GM18868 (cell line): ENCODE data around the gene RNF20.
"Not testable (repeated sequence)": the region's sequence is repeated elsewhere in the genome, so short reads cannot be mapped to it uniquely, and the experiment has no call there.

ENCODE experiments used
- ATAC-seq: cut with Tn5 transposase; IDR thresholded peaks from one replicate; pipeline ENCODE4 v1.9.1; 2021; ENCODE audit warnings: mild to moderate bottlenecking, moderate library complexity; ENCODE audit not compliant: unreplicated experiment

RNF20 gene

GRCh38 chr9:101536351-101536750 is 2.7 kb downstream of the RNF20 start:
- ATAC-seq = no peak

- no peak for ATAC-seq
Observed at GRCh38 chr9:101536938-101537337, 3.3 kb downstream of the RNF20 start.

- ATAC-seq = no peak
Observed at GRCh38 chr9:101540069-101540468, 6.4 kb downstream of the RNF20 start.

- ATAC-seq = no peak
Observed at GRCh38 chr9:101543098-101543735, 9.6 kb downstream of the RNF20 start.

GRCh38 chr9:101549472-101550098 is 15.9 kb downstream of the RNF20 start:
- ATAC-seq = not testable (repeated sequence)

- no peak for ATAC-seq
Observed at GRCh38 chr9:101561740-101562139, 28.1 kb downstream of the RNF20 start.

GRCh38 chr9:101562966-101563365 is 29.3 kb downstream of the RNF20 start:
- ATAC-seq = no peak

- ATAC-seq = no peak
Observed at GRCh38 chr9:101564252-101564651, 30.6 kb downstream of the RNF20 start.

- peak; percentile 87 for ATAC-seq
Observed at GRCh38 chr9:101566904-101567724, 33.5 kb downstream of the RNF20 start.

GRCh38 chr9:101567725-101568350 is 34.2 kb downstream of the RNF20 start:
- ATAC-seq = no peak

- ATAC-seq = no peak
Observed at GRCh38 chr9:101569741-101570501, 36.3 kb downstream of the RNF20 start.

GRCh38 chr9:101571114-101571513 is 37.5 kb downstream of the RNF20 start:
- no peak for ATAC-seq

- ATAC-seq = no peak
Observed at GRCh38 chr9:101572316-101572715, 38.7 kb downstream of the RNF20 start.

GRCh38 chr9:101574731-101575333 is 41.2 kb downstream of the RNF20 start:
- no peak for ATAC-seq

- peak; percentile 86 for ATAC-seq
Observed at GRCh38 chr9:101578378-101578777, 44.7 kb downstream of the RNF20 start.

GRCh38 chr9:101579711-101580545 is 46.3 kb downstream of the RNF20 start:
- ATAC-seq = no peak

GRCh38 chr9:101582553-101582952 is 48.9 kb downstream of the RNF20 start:
- no peak for ATAC-seq

- ATAC-seq = no peak
Observed at GRCh38 chr9:101585740-101586139, 52.1 kb downstream of the RNF20 start.

- peak; percentile 95 for ATAC-seq
Observed at GRCh38 chr9:101586651-101587050, 53.0 kb downstream of the RNF20 start.
